Dedifferentiated amniotic fluid mesenchymal stem cell (primary cell): ENCODE results near the gene PKP1.

Source experiments
- DNase-seq: peaks from one replicate; pipeline ENCODE4 v3.0.0-alpha.2; 2016; ENCODE audit errors: extremely low spot score

Gene PKP1

GRCh38 chr1:201350884-201351283 is 67.6 kb downstream of the PKP1 start:
- no peak for DNase-seq

- no peak for DNase-seq
Measured at GRCh38 chr1:201351617-201352016, 68.3 kb downstream of the PKP1 start.

- no peak for DNase-seq
Measured at GRCh38 chr1:201353186-201353940, 70.1 kb downstream of the PKP1 start.

GRCh38 chr1:201354151-201354900 is 71.0 kb downstream of the PKP1 start:
- no peak for DNase-seq

GRCh38 chr1:201354901-201355295 is 71.6 kb downstream of the PKP1 start:
- no peak for DNase-seq

GRCh38 chr1:201355471-201355870 is 72.2 kb downstream of the PKP1 start:
- DNase-seq = no peak

GRCh38 chr1:201356236-201356635 is 72.9 kb downstream of the PKP1 start:
- no peak for DNase-seq

GRCh38 chr1:201356701-201357100 is 73.4 kb downstream of the PKP1 start:
- no peak for DNase-seq

- no peak for DNase-seq
Measured at GRCh38 chr1:201357211-201357610, 73.9 kb downstream of the PKP1 start.

- DNase-seq = no peak
Measured at GRCh38 chr1:201357636-201358348, 74.5 kb downstream of the PKP1 start.

- DNase-seq = no peak
Measured at GRCh38 chr1:201358596-201358995, 75.3 kb downstream of the PKP1 start.

- no peak for DNase-seq
Measured at GRCh38 chr1:201359031-201359872, 75.9 kb downstream of the PKP1 start.

GRCh38 chr1:201359873-201360210 is 76.5 kb downstream of the PKP1 start:
- DNase-seq = no peak

GRCh38 chr1:201360486-201360885 is 77.2 kb downstream of the PKP1 start:
- no peak for DNase-seq

GRCh38 chr1:201360901-201361651 is 77.8 kb downstream of the PKP1 start:
- no peak for DNase-seq

- peak; percentile 51 for DNase-seq
Measured at GRCh38 chr1:201361652-201362504, 78.6 kb downstream of the PKP1 start.

- DNase-seq = no peak
Measured at GRCh38 chr1:201362906-201363305, 79.6 kb downstream of the PKP1 start.

- no peak for DNase-seq
Measured at GRCh38 chr1:201363467-201363866, 80.2 kb downstream of the PKP1 start.

- no peak for DNase-seq
Measured at GRCh38 chr1:201364808-201365105, 81.5 kb downstream of the PKP1 start.

GRCh38 chr1:201365251-201365650 is 81.9 kb downstream of the PKP1 start:
- no peak for DNase-seq
